ENCODE measurements around the gene IGFBP5.
A peak's percentile ranks its signal among the peaks of the same experiment; 100 is the strongest.

The IGFBP5 gene

GRCh38 chr2:216680951-216681629, 14.3 kb downstream of the IGFBP5 start:
- H3K27ac ChIP-seq, result peak overlapping the region; percentile 69 to 88
- DNase-seq (ENCODE audit: low spot score), result no peak
- TF ChIP-seq CTCF (IDR thresholded peaks at IDR 0.05), result no peak
- no peak overlapping the region for H3K4me3 ChIP-seq

- Histone ChIP-seq H3K4me3 (no peak overlapping the region), H3K27ac (peak overlapping the region; percentile 69 to 88)
- no peak for TF ChIP-seq CTCF (IDR thresholded peaks at IDR 0.05)
- DNase-seq (ENCODE audit: low spot score), result peak; percentile 89
These were observed 15.7 kb downstream of the IGFBP5 start for GRCh38 chr2:216679658-216680024.

GRCh38 chr2:216678813-216679657, 16.3 kb downstream of the IGFBP5 start:
- DNase-seq (ENCODE audit: low spot score), result no peak
- H3K27ac ChIP-seq, result peak overlapping the region; percentile 69 to 88
- TF ChIP-seq CTCF (IDR thresholded peaks at IDR 0.05), result no peak
- no peak overlapping the region for H3K4me3 ChIP-seq

- no peak for TF ChIP-seq CTCF (IDR thresholded peaks at IDR 0.05)
- peak overlapping the region in 1 of 2 donors; percentile 88 for H3K27ac ChIP-seq
- no peak overlapping the region for H3K4me3 ChIP-seq
- no peak for DNase-seq (ENCODE audit: low spot score)
These were observed 17.3 kb downstream of the IGFBP5 start for GRCh38 chr2:216678098-216678465.

GRCh38 chr2:216677439-216678097, 17.8 kb downstream of the IGFBP5 start:
- Histone ChIP-seq H3K4me3 (no peak overlapping the region), H3K27ac (peak overlapping the region in 1 of 2 donors; percentile 88)
- TF ChIP-seq CTCF (IDR thresholded peaks at IDR 0.05), result no peak
- no peak for DNase-seq (ENCODE audit: low spot score)

- Histone ChIP-seq H3K4me3 (no peak overlapping the region), H3K27ac (no peak overlapping the region)
- no peak for TF ChIP-seq CTCF (IDR thresholded peaks at IDR 0.05)
- DNase-seq (ENCODE audit: low spot score), result no peak
These were observed 18.7 kb downstream of the IGFBP5 start for GRCh38 chr2:216676630-216677029.
